CD4-positive, CD25-positive, alpha-beta regulatory T cell (primary cell): Measurements from ENCODE around the gene TIMM22. TPM values are rescaled to one million over a fixed set of nuclear protein-coding genes. Genes with fewer than 3 reads are reported as not detected.

ENCODE experiments used
- ATAC-seq, 2 donors: fragments of 150-1000 bp; cut with Tn5 transposase; one replicate each; pipeline ENCODE4 v1.10.0; 2021; ENCODE audit warnings: low read depth in 2 of 2, moderate number of reproducible peaks in 2 of 2, moderate library complexity in 1 of 2
- DNase-seq, 3 donors: peaks; one replicate each; pipeline versions ENCODE4 v3.0.0 to v3.0.0-alpha.2; 2012 to 2022; ENCODE audit warnings: mixed read lengths in 1 of 3
- H3K27ac ChIP-seq: one replicate; pipeline ENCODE4 v1.7.0; 2013; ENCODE audit warnings: mild to moderate bottlenecking, low read length; ENCODE audit not compliant: insufficient read depth, poor library complexity, severe bottlenecking
- H3K27me3 ChIP-seq: one replicate; pipeline ENCODE4 v1.7.0; 2013; ENCODE audit warnings: low read length; ENCODE audit not compliant: control insufficient read depth, insufficient read depth
- H3K36me3 ChIP-seq: one replicate; pipeline ENCODE4 v1.7.0; 2013; ENCODE audit warnings: mild to moderate bottlenecking, low read length, moderate library complexity; ENCODE audit not compliant: control insufficient read depth, insufficient read depth
- H3K4me1 ChIP-seq: 2 replicates; pipeline ENCODE4 v1.7.0; 2013; ENCODE audit warnings: mild to moderate bottlenecking, low read length; ENCODE audit not compliant: insufficient read depth, control insufficient read depth, poor library complexity, severe bottlenecking
- H3K4me3 ChIP-seq: one replicate; pipeline ENCODE4 v1.7.0; 2013; ENCODE audit warnings: low read depth, mild to moderate bottlenecking, low read length, moderate library complexity
- H3K9me3 ChIP-seq, 2 experiments: 1 replicate in 1 of 2; 2 replicates in 1 of 2; pipeline ENCODE4 v1.7.0; 2013; ENCODE audit warnings: low read length in 2 of 2, mild to moderate bottlenecking in 1 of 2, moderate library complexity in 1 of 2; ENCODE audit not compliant: control insufficient read depth in 2 of 2
- H3K27ac Mint-ChIP-seq, 3 donors: one replicate each; pipeline ENCODE4 v1.8.0; 2020 to 2022; ENCODE audit warnings: mild to moderate bottlenecking in 3 of 3, mixed read lengths in 3 of 3, moderate library complexity in 2 of 3
- H3K27me3 Mint-ChIP-seq: one replicate; pipeline ENCODE4 v1.8.0; 2022; ENCODE audit warnings: mild to moderate bottlenecking, mixed read lengths
- H3K36me3 Mint-ChIP-seq: one replicate; pipeline ENCODE4 v1.8.0; 2020; ENCODE audit warnings: mixed read lengths
- H3K4me1 Mint-ChIP-seq, 4 donors: one replicate each; pipeline ENCODE4 v1.8.0; 2020 to 2022; ENCODE audit warnings: mixed read lengths in 4 of 4, mild to moderate bottlenecking in 1 of 4
- H3K4me3 Mint-ChIP-seq, 4 donors: one replicate each; pipeline ENCODE4 v1.8.0; 2020 to 2022; ENCODE audit warnings: mild to moderate bottlenecking in 4 of 4, mixed read lengths in 4 of 4, moderate library complexity in 3 of 4
- H3K9me3 Mint-ChIP-seq, 7 donors: one replicate each; pipeline ENCODE4 v1.8.0; 2020 to 2022; ENCODE audit warnings: mixed read lengths in 7 of 7, mild to moderate bottlenecking in 3 of 7, moderate library complexity in 2 of 7
- polyA plus RNA-seq, 4 donors: library from polyadenylated mRNA; unstranded; fragments of 300-500 nt; fragmentation: Illumina TruSeq; gene quantifications; one replicate each; pipeline ENCODE4 v1.2.3, GENCODE V29; 2021
- total RNA-seq: library from RNA; stranded (reverse); gene quantifications from one replicate; pipeline ENCODE4 v1.2.3, GENCODE V29; 2022

Gene TIMM22
- total and polyA plus RNA-seq, 5 donors from 2014 or later = 9.2 to 28.4 (median 24.4) TPM

DNA sequence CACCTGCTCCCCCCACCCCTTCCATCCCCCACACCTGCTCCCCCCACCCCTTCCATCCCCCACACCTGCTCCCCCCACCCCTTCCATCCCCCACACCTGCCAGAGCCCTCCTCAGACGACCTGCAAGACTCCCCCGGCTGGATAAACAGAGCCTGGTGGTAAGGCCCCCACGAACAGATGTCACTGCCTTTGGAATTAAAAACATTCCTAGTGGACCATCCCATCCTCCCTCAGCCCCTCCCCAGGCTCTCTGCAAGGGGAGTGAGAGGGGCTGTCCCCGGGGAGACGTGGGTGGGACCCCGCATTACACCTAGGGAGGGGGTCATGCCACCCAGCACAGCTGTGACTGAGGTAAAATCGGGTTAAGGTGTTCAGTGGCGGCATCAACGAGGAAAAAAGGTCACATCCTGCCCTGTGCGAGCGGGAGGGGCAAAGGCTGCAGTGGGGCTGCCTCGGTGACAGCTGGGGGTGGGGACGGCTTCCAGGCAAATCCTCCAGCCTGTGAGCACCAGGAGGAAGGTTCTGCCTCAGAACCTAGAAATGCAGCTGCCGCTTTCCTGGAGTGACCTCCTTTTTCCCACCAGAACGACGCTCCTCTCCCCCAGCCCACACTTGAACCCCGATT lies 38.7 kb downstream of the TIMM22 start:
- no peak overlapping the region for H3K4me3 Mint-ChIP-seq
- DNase-seq (no peak), ATAC-seq (no peak)
- Histone ChIP-seq H3K27ac (no peak overlapping the region), H3K9me3 (no peaks in the 10 kb centered on the region), H3K4me1 (no peaks in the 10 kb centered on the region), H3K4me3 (no peak overlapping the region), H3K27me3 (no peaks in the 10 kb centered on the region), H3K36me3 (peaks cover 11% of the 10 kb centered on the region)
- H3K4me1 Mint-ChIP-seq = peaks cover 0 to 4% (median 0%) of the 10 kb centered on the region in 4 donors
- H3K36me3 Mint-ChIP-seq = peaks cover 9% of the 10 kb centered on the region
- no peaks in the 10 kb centered on the region for H3K9me3 Mint-ChIP-seq
- no peak overlapping the region for H3K27ac Mint-ChIP-seq
- no peaks in the 10 kb centered on the region for H3K27me3 Mint-ChIP-seq

- Mint-ChIP-seq H3K9me3 (no peaks in the 10 kb centered on the region), H3K4me3 (no peak overlapping the region), H3K27ac (no peak overlapping the region), H3K36me3 (peaks cover 9% of the 10 kb centered on the region), H3K4me1 (peaks cover 0 to 4% (median 0%) of the 10 kb centered on the region in 4 donors), H3K27me3 (no peaks in the 10 kb centered on the region)
- Histone ChIP-seq H3K4me1 (no peaks in the 10 kb centered on the region), H3K36me3 (peaks cover 11% of the 10 kb centered on the region), H3K27ac (no peak overlapping the region), H3K4me3 (no peak overlapping the region), H3K27me3 (no peaks in the 10 kb centered on the region), H3K9me3 (no peaks in the 10 kb centered on the region)
- no peak for ATAC-seq
- DNase-seq = no peak
Measured at GRCh38 chr17:1036171-1036844, 39.4 kb downstream of the TIMM22 start.

DNA sequence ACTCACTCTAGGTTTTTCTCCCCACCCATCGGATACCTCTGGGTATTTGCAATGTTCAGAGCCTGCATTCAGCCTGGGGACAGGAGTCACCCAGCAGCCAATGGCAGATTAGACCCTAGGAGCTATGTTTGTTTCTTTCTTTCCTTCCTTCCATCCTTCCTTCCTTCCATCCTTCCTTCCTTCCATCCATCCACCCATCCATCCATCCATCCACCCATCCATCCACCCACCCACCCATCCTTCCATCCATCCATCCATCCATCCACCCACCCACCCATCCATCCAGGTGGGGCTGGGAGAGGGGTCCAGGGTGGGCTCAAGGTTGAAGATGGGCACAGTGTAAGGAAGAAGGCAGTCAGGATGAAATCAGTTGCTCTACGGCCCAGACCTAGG lies 39.9 kb downstream of the TIMM22 start:
- ATAC-seq = no peak
- H3K4me3 Mint-ChIP-seq = no peak overlapping the region
- H3K27ac Mint-ChIP-seq = peak overlapping the region in 1 of 3 donors; percentile 31

DNA sequence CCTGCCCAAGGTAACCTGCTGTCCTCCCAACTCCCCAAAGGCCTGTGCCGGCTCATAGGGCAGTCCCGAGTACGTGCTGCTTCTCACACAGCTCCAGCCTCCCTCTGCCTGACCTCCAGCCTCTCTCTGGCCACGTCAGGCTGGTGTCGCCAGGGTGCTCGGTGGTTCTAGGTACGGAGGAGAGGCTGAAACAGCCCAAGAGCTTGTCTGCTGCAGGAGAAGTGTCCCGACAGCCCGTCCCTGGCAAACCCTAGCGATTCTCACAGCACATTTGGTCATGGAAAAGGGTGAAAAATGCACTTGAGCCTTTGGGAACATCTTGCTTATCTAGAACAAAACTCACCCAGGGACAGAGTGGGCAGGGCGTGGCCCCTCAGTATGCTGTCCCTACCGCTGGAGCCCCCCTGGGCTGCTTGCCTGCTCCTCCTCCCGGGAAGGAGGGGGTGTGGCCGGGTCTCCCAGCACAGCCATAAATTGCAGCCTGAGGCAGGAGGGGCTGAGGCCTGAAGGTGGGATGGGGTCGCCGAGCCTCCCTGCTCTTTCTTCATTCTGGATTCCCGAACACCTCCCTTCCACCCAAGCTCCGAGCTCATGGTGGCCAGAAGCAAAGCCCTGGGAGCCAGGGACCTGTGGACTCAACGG lies 40.4 kb downstream of the TIMM22 start:
- Histone ChIP-seq H3K27ac (no peak overlapping the region), H3K36me3 (peaks cover 11% of the 10 kb centered on the region)
- ATAC-seq = no peak

More for the DNA sequence above, 39.9 kb downstream of the TIMM22 start:
- peaks cover 11% of the 10 kb centered on the region for H3K36me3 ChIP-seq
- H3K27me3 ChIP-seq = no peaks in the 10 kb centered on the region
- peaks cover 9% of the 10 kb centered on the region for H3K36me3 Mint-ChIP-seq
- H3K27ac ChIP-seq = no peak overlapping the region
- H3K4me1 ChIP-seq = no peaks in the 10 kb centered on the region
- no peaks in the 10 kb centered on the region for H3K9me3 Mint-ChIP-seq
- no peaks in the 10 kb centered on the region for H3K27me3 Mint-ChIP-seq
- no peak overlapping the region for H3K4me3 ChIP-seq
- H3K4me1 Mint-ChIP-seq = peaks cover 0 to 4% (median 0%) of the 10 kb centered on the region in 4 donors
- no peak for DNase-seq
- H3K9me3 ChIP-seq = no peaks in the 10 kb centered on the region

DNA sequence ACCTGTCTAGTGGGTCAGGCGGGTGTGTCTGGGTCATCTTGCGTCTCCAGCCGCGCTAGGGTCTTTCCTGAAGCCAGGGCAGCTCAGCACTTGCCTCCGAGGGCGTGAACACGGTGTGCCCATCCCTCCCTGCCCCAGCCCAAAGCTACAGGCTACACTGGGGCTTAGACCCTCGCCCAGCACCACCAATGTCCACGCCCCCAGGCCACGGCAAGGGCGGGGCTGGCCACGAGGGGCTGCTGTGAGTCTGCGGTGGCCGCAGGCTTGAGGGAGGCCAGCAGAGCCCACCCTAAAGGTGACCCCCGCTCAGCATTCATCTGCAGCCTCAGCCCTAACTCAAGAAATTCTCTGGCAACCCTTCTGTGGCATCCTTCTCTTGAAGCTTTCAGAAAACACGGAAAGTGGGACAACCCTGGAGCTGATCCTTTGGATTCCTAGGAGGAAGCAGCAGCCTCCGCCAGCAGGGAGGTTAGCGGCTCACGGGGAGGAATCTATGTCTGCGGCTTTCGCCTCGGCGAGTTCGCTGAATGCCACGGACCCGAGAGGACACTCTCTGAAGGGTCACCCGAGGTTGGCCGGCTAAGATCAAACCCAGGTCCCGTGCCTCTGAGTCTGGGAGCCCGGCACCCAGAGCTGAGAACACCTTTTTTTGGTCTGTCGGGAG lies 41.7 kb downstream of the TIMM22 start:
- Histone ChIP-seq H3K27ac (no peak overlapping the region), H3K27me3 (no peaks in the 10 kb centered on the region), H3K4me1 (no peaks in the 10 kb centered on the region), H3K9me3 (no peaks in the 10 kb centered on the region), H3K4me3 (no peak overlapping the region), H3K36me3 (peaks cover 12% of the 10 kb centered on the region)
- ATAC-seq (no peak), DNase-seq (no peak)
- Mint-ChIP-seq H3K4me1 (peaks cover 0 to 4% (median 0%) of the 10 kb centered on the region in 4 donors), H3K27ac (no peak overlapping the region), H3K27me3 (no peaks in the 10 kb centered on the region), H3K4me3 (no peak overlapping the region), H3K36me3 (peaks cover 19% of the 10 kb centered on the region), H3K9me3 (no peaks in the 10 kb centered on the region)

More for the DNA sequence above, 40.4 kb downstream of the TIMM22 start:
- no peak overlapping the region for H3K4me3 Mint-ChIP-seq
- no peaks in the 10 kb centered on the region for H3K27me3 Mint-ChIP-seq
- DNase-seq = no peak
- no peak overlapping the region for H3K27ac Mint-ChIP-seq
- Histone ChIP-seq H3K4me3 (no peak overlapping the region), H3K4me1 (no peaks in the 10 kb centered on the region), H3K27me3 (no peaks in the 10 kb centered on the region), H3K9me3 (no peaks in the 10 kb centered on the region)
- no peaks in the 10 kb centered on the region for H3K9me3 Mint-ChIP-seq
- peaks cover 14% of the 10 kb centered on the region for H3K36me3 Mint-ChIP-seq
- peaks cover 0 to 4% (median 0%) of the 10 kb centered on the region in 4 donors for H3K4me1 Mint-ChIP-seq

DNA sequence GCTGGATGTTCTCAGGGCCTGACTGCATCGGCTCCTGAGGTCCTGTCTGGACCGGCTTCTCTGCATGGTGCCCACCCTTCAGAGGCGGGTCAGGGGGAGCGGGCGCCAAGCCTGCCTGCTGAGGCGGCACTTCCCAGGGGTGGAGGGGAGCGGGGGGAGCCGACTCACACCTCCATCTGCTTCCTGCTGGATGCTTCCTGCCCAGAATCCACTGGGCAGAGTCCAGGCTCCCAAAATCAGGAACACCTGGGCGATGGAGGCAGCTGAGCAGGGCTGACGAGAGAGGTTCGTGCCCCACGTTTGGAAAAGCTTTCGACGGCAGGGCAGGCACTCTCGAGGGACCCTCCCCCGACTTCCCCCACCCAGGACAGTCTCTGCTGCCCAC lies 42.2 kb downstream of the TIMM22 start:
- no peak overlapping the region for H3K27ac ChIP-seq
- no peaks in the 10 kb centered on the region for H3K9me3 ChIP-seq
- H3K4me3 Mint-ChIP-seq = no peak overlapping the region
- peaks cover 0 to 4% (median 0%) of the 10 kb centered on the region in 4 donors for H3K4me1 Mint-ChIP-seq
- ATAC-seq (no peak), DNase-seq (no peak)
- no peaks in the 10 kb centered on the region for H3K27me3 ChIP-seq
- H3K4me1 ChIP-seq = no peaks in the 10 kb centered on the region
- H3K27me3 Mint-ChIP-seq = no peaks in the 10 kb centered on the region
- H3K36me3 Mint-ChIP-seq = peaks cover 14% of the 10 kb centered on the region
- H3K9me3 Mint-ChIP-seq = no peaks in the 10 kb centered on the region
- no peak overlapping the region for H3K4me3 ChIP-seq
- H3K36me3 ChIP-seq = peaks cover 12% of the 10 kb centered on the region
- no peak overlapping the region for H3K27ac Mint-ChIP-seq

DNA sequence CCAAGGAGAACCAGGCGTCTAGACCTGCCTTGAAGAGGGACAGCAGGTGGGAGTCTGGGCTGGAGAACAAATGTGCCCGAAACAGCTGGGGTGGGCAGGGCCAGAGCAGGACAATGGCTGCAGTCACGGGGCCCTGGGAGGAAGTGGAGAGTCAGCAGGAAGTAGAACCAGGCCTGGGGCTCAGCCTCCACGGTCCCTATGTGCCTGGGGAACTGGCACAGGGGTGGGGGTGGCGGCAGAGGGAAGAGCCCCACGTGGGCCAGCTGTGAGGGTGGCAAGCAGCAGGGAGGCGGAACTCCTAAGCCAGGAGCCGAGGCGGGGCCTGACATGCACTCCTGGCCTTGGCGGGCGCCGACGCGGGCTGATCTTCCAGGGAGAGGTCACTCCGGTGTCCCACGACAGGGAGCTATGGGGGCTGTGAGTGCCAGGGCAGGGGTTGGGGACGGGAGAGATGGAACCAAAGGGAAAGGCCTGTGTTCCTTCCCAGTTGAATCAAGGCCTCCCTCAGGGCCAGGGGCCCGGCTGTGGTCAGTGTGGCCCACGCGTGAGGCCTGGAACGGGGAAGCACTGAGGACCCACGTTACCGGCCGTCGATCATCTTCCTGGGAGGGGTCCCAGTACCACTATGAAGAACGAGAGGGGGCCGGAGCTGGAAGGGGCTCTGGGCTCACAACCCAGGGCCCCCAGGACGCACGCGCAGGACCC lies 42.7 kb downstream of the TIMM22 start:
- H3K27ac Mint-ChIP-seq = no peak overlapping the region
- H3K36me3 ChIP-seq = peaks cover 12% of the 10 kb centered on the region
- no peaks in the 10 kb centered on the region for H3K9me3 Mint-ChIP-seq
- peaks cover 13% of the 10 kb centered on the region for H3K36me3 Mint-ChIP-seq
- H3K27me3 Mint-ChIP-seq = no peaks in the 10 kb centered on the region
- H3K9me3 ChIP-seq = no peaks in the 10 kb centered on the region
- H3K4me3 ChIP-seq = no peak overlapping the region
- H3K4me3 Mint-ChIP-seq = no peak overlapping the region
- H3K27me3 ChIP-seq = no peaks in the 10 kb centered on the region
- H3K27ac ChIP-seq = no peak overlapping the region
- H3K4me1 Mint-ChIP-seq = peaks cover 0 to 6% (median under 1%) of the 10 kb centered on the region in 4 donors
- ATAC-seq (no peak), DNase-seq (no peak)
- H3K4me1 ChIP-seq = no peaks in the 10 kb centered on the region
